GM18861 (cell line): ENCODE data around the gene DPM1.

Experiments used
- ATAC-seq: cut with Tn5 transposase; IDR thresholded peaks from one replicate; pipeline ENCODE4 v1.9.1; 2021; ENCODE audit not compliant: unreplicated experiment

The DPM1 gene

GRCh38 chr20:50900261-50900660 is 58.1 kb downstream of the DPM1 start:
- no peak for ATAC-seq

GRCh38 chr20:50898475-50898874 is 59.9 kb downstream of the DPM1 start:
- ATAC-seq = no peak

GRCh38 chr20:50895111-50895830 is 63.1 kb downstream of the DPM1 start:
- ATAC-seq = no peak

- ATAC-seq = no peak
Measured at GRCh38 chr20:50893620-50894019, 64.7 kb downstream of the DPM1 start.

DNA sequence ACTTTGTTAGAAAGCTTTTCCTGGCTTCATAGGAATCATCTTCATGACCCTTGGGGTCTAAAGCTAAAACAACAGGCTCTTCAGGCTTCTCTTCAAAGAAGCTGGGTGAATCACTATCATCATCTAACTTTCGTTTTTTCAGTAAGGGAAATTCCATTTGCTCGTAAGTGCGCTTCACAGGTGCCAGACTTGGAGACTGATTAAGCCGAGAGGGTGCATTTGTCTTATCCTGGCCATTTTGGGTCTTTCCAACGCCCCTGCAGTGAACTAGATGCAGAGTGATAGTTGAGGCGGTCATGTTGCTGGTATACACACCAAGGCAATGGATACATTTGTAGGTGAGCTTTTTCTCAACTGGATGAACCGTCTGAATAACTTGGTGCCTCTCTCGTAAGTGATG is 65.9 kb downstream of the DPM1 start:
- ATAC-seq = no peak

DNA sequence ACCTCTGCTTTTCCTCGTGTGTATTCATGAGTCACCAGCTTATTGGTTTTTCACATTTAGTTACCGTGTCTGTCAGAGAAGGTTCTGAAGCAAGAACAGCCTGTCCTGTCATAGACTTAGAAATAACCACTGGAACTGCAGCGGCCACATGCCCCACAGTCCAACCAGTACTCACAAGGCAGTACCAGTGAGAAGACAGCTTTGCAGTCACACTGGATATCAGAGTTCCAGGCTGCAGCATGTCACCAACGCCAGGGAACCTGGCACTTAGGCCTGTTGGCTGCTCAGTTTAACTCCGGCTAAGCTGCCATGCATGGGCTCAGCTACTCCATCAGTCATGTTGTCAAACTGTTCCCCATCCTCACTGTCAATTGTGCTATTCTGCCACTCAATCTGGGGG is 67.2 kb downstream of the DPM1 start:
- ATAC-seq = no peak

DNA sequence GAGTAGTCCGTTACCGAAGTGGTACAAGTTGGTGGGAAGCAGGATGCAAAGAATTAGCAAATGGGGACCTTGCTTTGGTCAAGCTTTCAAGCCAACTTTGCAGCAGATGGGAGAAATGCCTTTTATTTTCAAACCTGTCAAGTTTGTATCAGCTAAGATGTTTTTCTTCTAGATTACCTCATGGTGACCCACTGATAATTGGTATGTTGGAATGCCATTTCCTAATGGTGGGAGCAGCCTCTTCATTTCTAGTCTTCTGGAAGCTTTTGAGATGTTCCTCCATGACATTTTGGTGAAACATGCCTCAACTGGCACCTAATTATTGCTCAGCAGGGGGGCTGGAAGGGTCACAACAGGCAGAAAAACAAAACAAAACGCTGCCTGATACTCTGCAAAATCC is 70.8 kb downstream of the DPM1 start:
- no peak for ATAC-seq

- ATAC-seq = no peak
Measured at GRCh38 chr20:50886184-50886790, 72.0 kb downstream of the DPM1 start.

GRCh38 chr20:50885781-50886180 is 72.6 kb downstream of the DPM1 start:
- ATAC-seq = no peak

- no peak for ATAC-seq
Measured at GRCh38 chr20:50885068-50885467, 73.3 kb downstream of the DPM1 start.
